Psoas muscle (tissue), 8 donors: ENCODE data around the gene CKAP5. TPM values are rescaled to one million over a fixed set of nuclear protein-coding genes. Genes with fewer than 3 reads are reported as not detected.

Source experiments
- ATAC-seq, 4 donors: fragments of 200-7000 bp; cut with Tn5 transposase; one replicate each; pipeline ENCODE4 v1.9.1; 2020; ENCODE audit warnings: moderate library complexity in 3 of 4, mild to moderate bottlenecking in 2 of 4
- DNase-seq, 2 donors: peaks; one replicate each; pipeline ENCODE4 v3.0.0-alpha.2; 2020
- H3K27ac ChIP-seq: fragments of 200-600 bp; one replicate; pipeline ENCODE4 v1.8.0; 2022
- H3K27me3 ChIP-seq, 3 donors: fragments of 200-600 bp in 1 of 3; one replicate each; pipeline versions ENCODE4 v1.6.1 to v1.8.0; 2013 to 2022; ENCODE audit warnings: low read length in 2 of 3, mild to moderate bottlenecking in 2 of 3, moderate library complexity in 1 of 3; ENCODE audit not compliant: insufficient read depth in 3 of 3
- H3K36me3 ChIP-seq, 2 donors: fragments of 200-600 bp in 1 of 2; one replicate each; pipeline versions ENCODE4 v1.6.1 to v1.8.0; 2013 to 2022; ENCODE audit warnings: low read depth in 1 of 2, mild to moderate bottlenecking in 1 of 2, moderate library complexity in 1 of 2; ENCODE audit not compliant: insufficient read depth in 1 of 2
- H3K4me1 ChIP-seq: fragments of 200-600 bp; one replicate; pipeline ENCODE4 v1.8.0; 2022
- H3K4me3 ChIP-seq: fragments of 200-600 bp; one replicate; pipeline ENCODE4 v1.8.0; 2022; ENCODE audit warnings: mild to moderate bottlenecking
- H3K9me3 ChIP-seq: fragments of 200-600 bp; one replicate; pipeline ENCODE4 v1.8.0; 2022
- CTCF ChIP-seq: fragments of 200-600 bp; IDR thresholded peaks from one replicate; pipeline ENCODE4 v1.8.0; 2022; ENCODE audit warnings: antibody characterized with exemption
- WGBS, 3 donors: extraction: QIAGEN DNeasy Blood & Tissue Kit; methylation state at CpG; one replicate each; pipeline versions ENCODE4 v1.1.6 to v1.1.7; 2013; 5-methylcytosine and 5-hydroxymethylcytosine counted together
- intact Hi-C, 2 donors: fragments of 100-400 bp; cut with DNase I; formaldehyde crosslinking; loops; one replicate each; pipeline versions ENCODE4 v1.11.0 to v1.14.2; 2022
- polyA plus RNA-seq, 3 donors: library from polyadenylated mRNA; stranded (reverse); fragments of 200-250 nt; gene quantifications; one replicate each; pipeline ENCODE4 v1.2.3, GENCODE V29; 2013
- total RNA-seq, 4 donors: library from RNA; stranded (reverse); fragmentation: NEBNext Ultra II Directional in 2 of 4; extraction: Animal tissue kit (Norgen Biotek cat#: 25700) in 2 of 4; gene quantifications; one replicate each; pipeline versions ENCODE4 v1.2.1 to v1.2.4, GENCODE V29; 2021 to 2023
- donor health status: healthy with polysubstance abuse.
- donor health status: DM: no; HTN: no; CAD: no; lungs with moderate emphysema.
- donor health status: Bipolar disorder and iron deficiency.
- donor health status: healthy.
- donor health status: DM: yes; HTN: yes; CAD: no.
- donor health status: DM: no; HTN: no; CAD: no.
- donor health status: DM: no; HTN: no; CAD: no.
- donor health status: DM: yes; HTN: yes; CAD: no.

Gene CKAP5
- total and polyA plus RNA-seq, 7 donors, result 21.0 to 160 (median 86.4) TPM

- Histone ChIP-seq H3K36me3 (no peaks in the 10 kb centered on the region), H3K27me3 (no peaks in the 10 kb centered on the region), H3K27ac (no peak overlapping the region), H3K4me3 (no peak overlapping the region), H3K9me3 (no peaks in the 10 kb centered on the region), H3K4me1 (peaks cover 12% of the 10 kb centered on the region)
- no peak for TF ChIP-seq CTCF
- intact Hi-C loops, result no loop called here
- no peak for DNase-seq
- ATAC-seq, result no peak
Measured at GRCh38 chr11:46837860-46838259, 8.2 kb downstream of the CKAP5 start.

- no peak for TF ChIP-seq CTCF
- intact Hi-C loops, result no loop called here
- Histone ChIP-seq H3K36me3 (no peaks in the 10 kb centered on the region), H3K4me3 (no peak overlapping the region), H3K27me3 (no peaks in the 10 kb centered on the region), H3K4me1 (peaks cover 8% of the 10 kb centered on the region), H3K9me3 (no peaks in the 10 kb centered on the region), H3K27ac (no peak overlapping the region)
- DNase-seq, result no peak
- no peak for ATAC-seq
Measured at GRCh38 chr11:46836870-46837269, 9.2 kb downstream of the CKAP5 start.

GRCh38 chr11:46836431-46836830 is 9.6 kb downstream of the CKAP5 start:
- H3K36me3 ChIP-seq, result no peaks in the 10 kb centered on the region
- intact Hi-C loops, result no loop called here
- no peak for ATAC-seq

GRCh38 chr11:46835897-46836296 is 10.2 kb downstream of the CKAP5 start:
- DNase-seq, result no peak
- ATAC-seq, result no peak
- WGBS, 3 donors, result 63 to 76% (median 69%) methylated on average over 3 of the region's 3 CpGs

More at GRCh38 chr11:46836431-46836830, 9.6 kb downstream of the CKAP5 start:
- Histone ChIP-seq H3K4me3 (no peak overlapping the region), H3K9me3 (no peaks in the 10 kb centered on the region), H3K27me3 (no peaks in the 10 kb centered on the region), H3K4me1 (peaks cover 4% of the 10 kb centered on the region), H3K27ac (no peak overlapping the region)
- no peak for DNase-seq
- no peak for TF ChIP-seq CTCF
- WGBS, 3 donors, result 93 to 97% (median 96%) methylated on average over 1 of the region's 1 CpG

More at GRCh38 chr11:46835897-46836296, 10.2 kb downstream of the CKAP5 start:
- intact Hi-C loops, result no loop called here
- no peak overlapping the region for H3K27ac ChIP-seq
- H3K27me3 ChIP-seq, result no peaks in the 10 kb centered on the region
- no peaks in the 10 kb centered on the region for H3K36me3 ChIP-seq
- no peaks in the 10 kb centered on the region for H3K9me3 ChIP-seq
- H3K4me3 ChIP-seq, result no peak overlapping the region
- H3K4me1 ChIP-seq, result peaks cover 4% of the 10 kb centered on the region
- no peak for TF ChIP-seq CTCF
